T-helper 17 cell (primary cell): ENCODE data around the gene FGFR2. TPM values are rescaled to one million over a fixed set of nuclear protein-coding genes. Genes with fewer than 3 reads are reported as not detected.

Experiments
- ATAC-seq: fragments of 150-1000 bp; cut with Tn5 transposase; 2 replicates; pipeline ENCODE4 v1.10.0; 2021; ENCODE audit warnings: mild to moderate bottlenecking, moderate library complexity
- DNase-seq, 3 donors: peaks; one replicate each; pipeline versions ENCODE4 v3.0.0 to v3.0.0-alpha.2; 2020 to 2021
- H3K9me3 ChIP-seq: one replicate; pipeline ENCODE4 v1.7.0; 2013; ENCODE audit warnings: low read length, mild to moderate bottlenecking; ENCODE audit not compliant: control insufficient read depth, poor library complexity, severe bottlenecking
- H3K27ac Mint-ChIP-seq: one replicate; pipeline ENCODE4 v1.8.0; 2022; ENCODE audit warnings: mild to moderate bottlenecking, moderate library complexity, mixed read lengths
- H3K27me3 Mint-ChIP-seq: one replicate; pipeline ENCODE4 v1.8.0; 2022; ENCODE audit warnings: mixed read lengths
- H3K36me3 Mint-ChIP-seq: one replicate; pipeline ENCODE4 v1.8.0; 2022; ENCODE audit warnings: low read depth, mixed read lengths
- H3K4me1 Mint-ChIP-seq: one replicate; pipeline ENCODE4 v1.8.0; 2022; ENCODE audit warnings: mild to moderate bottlenecking, mixed read lengths
- H3K4me3 Mint-ChIP-seq: one replicate; pipeline ENCODE4 v1.8.0; 2022; ENCODE audit warnings: mild to moderate bottlenecking, moderate library complexity, mixed read lengths
- total RNA-seq, 4 donors: library from RNA in 2 of 4; stranded (reverse) in 2 of 4; gene quantifications; one replicate each; pipeline ENCODE4 v1.2.3 and lab custom pipeline; 2022 to 2026

The FGFR2 gene
- total RNA-seq, 2 donors from 2014 or later: 0.31 to 0.82 TPM

DNA sequence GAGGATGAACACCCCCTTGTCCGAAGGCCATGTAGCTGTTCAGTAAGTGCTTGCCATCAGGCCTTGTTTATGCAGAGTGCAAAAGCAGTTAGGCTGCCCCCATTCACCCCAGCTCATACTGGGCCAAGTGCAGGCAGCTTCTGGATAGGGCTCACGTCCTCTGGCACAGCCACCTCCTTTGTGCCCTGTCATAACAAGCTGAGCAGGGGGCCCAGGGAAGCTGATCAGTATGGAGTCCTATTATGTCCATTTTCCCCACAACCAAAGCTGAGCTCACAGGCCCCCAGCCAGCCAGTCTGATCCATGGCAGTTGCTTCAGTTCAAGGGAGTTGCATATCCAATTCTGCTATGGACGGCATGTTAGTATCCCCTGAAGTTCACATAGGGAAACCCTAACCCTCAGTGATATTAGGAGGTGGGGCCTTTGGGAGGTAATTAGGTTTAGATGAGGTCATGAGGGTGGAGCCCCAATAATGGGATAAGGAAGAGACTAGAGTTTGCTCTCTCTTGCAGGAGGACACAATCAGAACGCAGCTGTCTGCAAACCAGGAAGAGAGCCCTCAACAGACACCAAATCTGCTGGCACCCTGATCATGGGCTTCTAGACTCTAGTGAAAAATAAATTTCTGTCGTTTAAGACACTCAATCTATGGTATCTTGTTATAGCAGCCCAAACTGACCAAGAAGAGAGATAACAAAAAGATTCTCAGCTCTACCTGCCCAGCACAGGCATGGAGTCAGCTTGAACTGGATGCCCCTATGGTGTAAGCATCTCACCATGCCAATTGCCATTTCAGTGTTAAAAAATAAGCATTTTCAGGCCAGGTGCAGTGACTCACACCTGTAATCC, 155.9 kb downstream of the FGFR2 start:
- Mint-ChIP-seq H3K4me1 (no peaks in the 10 kb centered on the region), H3K36me3 (no peaks in the 10 kb centered on the region), H3K4me3 (no peak overlapping the region), H3K27me3 (no peaks in the 10 kb centered on the region), H3K27ac (no peak overlapping the region)
- no peak for DNase-seq
- ATAC-seq: no peak
- H3K9me3 ChIP-seq: no peaks in the 10 kb centered on the region

- no peaks in the 10 kb centered on the region for H3K4me1 Mint-ChIP-seq
- DNase-seq (no peak), ATAC-seq (no peak)
- H3K27ac Mint-ChIP-seq: no peak overlapping the region
- H3K9me3 ChIP-seq: no peaks in the 10 kb centered on the region
- no peak overlapping the region for H3K4me3 Mint-ChIP-seq
- H3K27me3 Mint-ChIP-seq: peaks cover 10% of the 10 kb centered on the region
- no peaks in the 10 kb centered on the region for H3K36me3 Mint-ChIP-seq
These were observed 157.8 kb downstream of the FGFR2 start for GRCh38 chr10:121440461-121440860.

- Mint-ChIP-seq H3K4me3 (no peak overlapping the region), H3K27me3 (peaks cover 14% of the 10 kb centered on the region), H3K27ac (no peak overlapping the region), H3K4me1 (no peaks in the 10 kb centered on the region), H3K36me3 (no peaks in the 10 kb centered on the region)
- DNase-seq: no peak
- ATAC-seq: no peak
- H3K9me3 ChIP-seq: no peaks in the 10 kb centered on the region
These were observed 159.9 kb downstream of the FGFR2 start for GRCh38 chr10:121438333-121438732.

- Mint-ChIP-seq H3K4me3 (no peak overlapping the region), H3K4me1 (no peaks in the 10 kb centered on the region), H3K27me3 (peaks cover 14% of the 10 kb centered on the region), H3K36me3 (no peaks in the 10 kb centered on the region), H3K27ac (no peak overlapping the region)
- no peak for DNase-seq
- H3K9me3 ChIP-seq: no peaks in the 10 kb centered on the region
- ATAC-seq: no peak
These were observed 160.6 kb downstream of the FGFR2 start for GRCh38 chr10:121437596-121437995.

- Mint-ChIP-seq H3K4me3 (no peak overlapping the region), H3K36me3 (no peaks in the 10 kb centered on the region), H3K27ac (no peak overlapping the region), H3K4me1 (no peaks in the 10 kb centered on the region), H3K27me3 (peaks cover 14% of the 10 kb centered on the region)
- ATAC-seq (no peak), DNase-seq (no peak)
- H3K9me3 ChIP-seq: no peaks in the 10 kb centered on the region
These were observed 161.5 kb downstream of the FGFR2 start for GRCh38 chr10:121436630-121437341.

DNA sequence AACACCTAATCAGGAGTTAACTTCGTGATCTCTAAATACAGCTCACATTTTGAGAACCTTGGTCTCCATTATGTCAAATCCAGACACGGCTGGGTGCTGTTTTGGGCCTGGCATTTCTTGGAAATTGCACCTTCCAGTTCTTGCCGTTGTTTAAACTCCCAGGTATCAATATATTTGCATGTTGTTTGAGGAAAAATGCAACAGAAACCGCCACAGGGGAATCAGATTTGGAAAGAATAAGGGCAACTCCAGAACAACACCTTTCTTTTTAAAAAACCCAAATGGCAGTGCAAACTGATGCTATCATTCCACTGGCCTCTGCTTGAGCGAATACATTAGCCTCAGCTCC, 162.0 kb downstream of the FGFR2 start:
- H3K36me3 Mint-ChIP-seq: no peaks in the 10 kb centered on the region
- no peak overlapping the region for H3K4me3 Mint-ChIP-seq
- DNase-seq (no peak), ATAC-seq (no peak)
- no peak overlapping the region for H3K27ac Mint-ChIP-seq
- H3K27me3 Mint-ChIP-seq: peaks cover 14% of the 10 kb centered on the region
- H3K4me1 Mint-ChIP-seq: no peaks in the 10 kb centered on the region
- H3K9me3 ChIP-seq: no peaks in the 10 kb centered on the region

- ATAC-seq (no peak), DNase-seq (no peak)
- no peaks in the 10 kb centered on the region for H3K9me3 ChIP-seq
- no peaks in the 10 kb centered on the region for H3K4me1 Mint-ChIP-seq
- H3K27me3 Mint-ChIP-seq: peaks cover 14% of the 10 kb centered on the region
- no peak overlapping the region for H3K4me3 Mint-ChIP-seq
- H3K36me3 Mint-ChIP-seq: no peaks in the 10 kb centered on the region
- peak overlapping the region; percentile 8 for H3K27ac Mint-ChIP-seq
These were observed 163.0 kb downstream of the FGFR2 start for GRCh38 chr10:121435099-121435875.

DNA sequence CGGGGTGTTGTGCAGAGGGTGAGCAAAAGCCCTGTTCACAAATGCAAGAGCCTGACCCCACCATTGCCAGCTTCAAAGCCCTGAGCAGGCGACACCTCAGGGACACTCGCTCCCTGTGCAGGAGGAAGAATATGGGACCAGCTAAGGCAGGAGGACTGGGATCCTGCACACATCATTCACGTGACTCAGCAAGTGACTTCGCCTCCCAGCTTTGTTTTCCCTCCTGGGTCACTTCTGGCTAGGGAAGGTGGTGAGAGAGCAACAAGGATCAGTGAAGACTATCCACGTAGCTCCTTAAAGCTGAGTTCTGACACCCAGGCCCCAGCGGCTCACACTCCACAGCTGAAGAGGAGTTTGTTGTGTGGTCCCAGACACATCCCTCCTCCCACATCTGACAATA, 164.3 kb downstream of the FGFR2 start:
- Mint-ChIP-seq H3K27me3 (peaks cover 14% of the 10 kb centered on the region), H3K36me3 (no peaks in the 10 kb centered on the region), H3K4me3 (no peak overlapping the region), H3K4me1 (no peaks in the 10 kb centered on the region), H3K27ac (no peak overlapping the region)
- H3K9me3 ChIP-seq: no peaks in the 10 kb centered on the region
- ATAC-seq (no peak), DNase-seq (no peak)

GRCh38 chr10:121428867-121429266, 169.4 kb downstream of the FGFR2 start:
- H3K9me3 ChIP-seq: no peaks in the 10 kb centered on the region
- Mint-ChIP-seq H3K4me3 (no peak overlapping the region), H3K27me3 (no peaks in the 10 kb centered on the region), H3K4me1 (no peaks in the 10 kb centered on the region), H3K27ac (no peak overlapping the region), H3K36me3 (no peaks in the 10 kb centered on the region)
- no peak for ATAC-seq
- DNase-seq: no peak
